ENCODE results near the gene NGFR.

DNA sequence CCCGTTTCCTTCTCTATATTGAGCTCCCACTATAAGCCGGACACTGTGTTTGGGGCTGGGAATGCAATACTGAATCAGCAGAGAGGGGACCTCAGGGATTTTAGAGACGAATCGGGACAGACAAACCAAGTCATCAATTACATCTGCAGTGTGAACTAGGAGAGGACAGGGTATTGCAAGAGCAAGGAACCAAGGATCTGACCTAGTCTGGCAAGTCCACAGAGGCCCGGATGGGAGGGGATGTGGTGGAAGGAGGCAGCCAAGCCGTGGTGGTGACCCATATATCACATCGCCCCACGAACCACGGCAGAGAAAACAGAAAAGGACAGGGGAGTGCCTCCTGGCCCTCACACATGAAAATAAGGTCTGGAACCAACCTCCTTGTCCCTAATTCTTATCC lies 52.5 kb downstream of the NGFR start:
- TF ChIP-seq, protein P1, sequence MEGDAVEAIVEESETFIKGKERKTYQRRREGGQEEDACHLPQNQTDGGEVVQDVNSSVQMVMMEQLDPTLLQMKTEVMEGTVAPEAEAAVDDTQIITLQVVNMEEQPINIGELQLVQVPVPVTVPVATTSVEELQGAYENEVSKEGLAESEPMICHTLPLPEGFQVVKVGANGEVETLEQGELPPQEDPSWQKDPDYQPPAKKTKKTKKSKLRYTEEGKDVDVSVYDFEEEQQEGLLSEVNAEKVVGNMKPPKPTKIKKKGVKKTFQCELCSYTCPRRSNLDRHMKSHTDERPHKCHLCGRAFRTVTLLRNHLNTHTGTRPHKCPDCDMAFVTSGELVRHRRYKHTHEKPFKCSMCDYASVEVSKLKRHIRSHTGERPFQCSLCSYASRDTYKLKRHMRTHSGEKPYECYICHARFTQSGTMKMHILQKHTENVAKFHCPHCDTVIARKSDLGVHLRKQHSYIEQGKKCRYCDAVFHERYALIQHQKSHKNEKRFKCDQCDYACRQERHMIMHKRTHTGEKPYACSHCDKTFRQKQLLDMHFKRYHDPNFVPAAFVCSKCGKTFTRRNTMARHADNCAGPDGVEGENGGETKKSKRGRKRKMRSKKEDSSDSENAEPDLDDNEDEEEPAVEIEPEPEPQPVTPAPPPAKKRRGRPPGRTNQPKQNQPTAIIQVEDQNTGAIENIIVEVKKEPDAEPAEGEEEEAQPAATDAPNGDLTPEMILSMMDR (conservative IDR thresholded peaks at IDR 0.05 in 1 of 2, IDR thresholded peaks at IDR 0.05 in 1 of 2; ENCODE audit: low read depth in 1 of 2, low read length in 2 of 2) = no peak
- no peak for TF ChIP-seq EZH2 (IDR thresholded peaks at IDR 0.05; ENCODE audit: low read length, missing control alignments)
